HG03565 (cell line): Measurements from ENCODE around the gene TNFRSF1A.

Experiments used
- ATAC-seq: cut with Tn5 transposase; IDR thresholded peaks from one replicate; pipeline ENCODE4 v1.9.1; 2021; ENCODE audit warnings: mild to moderate bottlenecking, moderate library complexity; ENCODE audit not compliant: unreplicated experiment

The TNFRSF1A gene

GRCh38 chr12:6341417-6342139, at the start of gene TNFRSF1A:
TSS of gene TNFRSF1A (minus strand) at chr12:6342076. CDS start at chr12:6341814, 262 bp downstream.
- ATAC-seq: no peak

- ATAC-seq: no peak
These were observed 49.1 kb upstream of the TNFRSF1A start for GRCh38 chr12:6391013-6391412.

DNA sequence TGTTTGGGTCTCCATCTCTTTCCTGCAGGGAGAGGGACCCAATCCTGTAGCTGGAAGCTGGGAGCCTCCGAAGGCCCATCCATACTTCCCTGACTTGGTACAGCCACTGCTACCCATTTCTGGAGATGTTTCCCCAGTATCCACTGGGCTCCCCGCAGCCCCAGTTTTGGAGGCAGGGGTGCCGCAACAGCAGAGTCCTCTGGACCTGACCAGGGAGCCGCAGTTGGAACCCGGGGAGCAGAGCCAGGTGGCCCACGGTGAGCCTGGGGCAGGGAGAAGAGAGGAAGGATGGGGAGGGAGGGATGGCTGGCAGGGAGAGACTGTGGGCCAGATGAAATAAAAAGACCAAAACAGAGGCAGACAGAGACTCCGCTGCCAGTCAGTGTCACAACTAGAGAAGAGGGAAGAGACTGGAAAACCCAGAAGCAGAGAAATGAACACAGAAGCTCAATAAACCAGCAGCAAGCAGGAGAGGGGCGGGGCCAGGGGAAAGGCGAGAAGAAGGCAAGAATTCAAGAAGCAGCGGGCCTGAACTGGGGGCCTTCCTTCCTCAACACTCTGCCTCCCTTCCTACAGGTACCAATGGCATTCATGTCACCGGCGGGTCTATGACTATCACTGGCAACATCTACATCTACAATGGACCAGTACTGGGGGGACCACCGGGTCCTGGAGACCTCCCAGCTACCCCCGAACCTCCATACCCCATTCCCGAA, 48.4 kb upstream of the TNFRSF1A start:
- no peak for ATAC-seq

DNA sequence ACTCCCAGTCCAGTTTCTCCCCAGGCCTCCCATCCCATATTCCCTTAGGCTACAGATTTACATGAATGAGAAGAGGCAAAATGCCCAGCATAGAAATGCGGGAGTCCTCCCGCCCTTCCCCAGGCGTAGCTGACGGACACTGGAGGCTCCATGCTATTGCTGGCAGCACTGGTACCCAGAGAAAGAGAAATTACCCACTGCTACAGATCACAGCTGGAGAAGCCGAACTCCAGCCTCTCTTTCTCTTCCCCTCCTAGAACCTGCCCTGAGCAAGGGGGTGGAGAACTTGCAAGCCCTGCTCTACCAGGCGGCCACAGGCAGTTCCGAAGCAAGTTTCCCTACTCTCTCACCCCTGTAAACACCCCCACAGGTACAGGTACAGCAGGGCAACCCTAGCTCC, 45.7 kb upstream of the TNFRSF1A start:
- no peak for ATAC-seq

GRCh38 chr12:6386491-6386890, 44.6 kb upstream of the TNFRSF1A start:
- no peak for ATAC-seq

GRCh38 chr12:6386038-6386437, 44.2 kb upstream of the TNFRSF1A start:
- no peak for ATAC-seq

DNA sequence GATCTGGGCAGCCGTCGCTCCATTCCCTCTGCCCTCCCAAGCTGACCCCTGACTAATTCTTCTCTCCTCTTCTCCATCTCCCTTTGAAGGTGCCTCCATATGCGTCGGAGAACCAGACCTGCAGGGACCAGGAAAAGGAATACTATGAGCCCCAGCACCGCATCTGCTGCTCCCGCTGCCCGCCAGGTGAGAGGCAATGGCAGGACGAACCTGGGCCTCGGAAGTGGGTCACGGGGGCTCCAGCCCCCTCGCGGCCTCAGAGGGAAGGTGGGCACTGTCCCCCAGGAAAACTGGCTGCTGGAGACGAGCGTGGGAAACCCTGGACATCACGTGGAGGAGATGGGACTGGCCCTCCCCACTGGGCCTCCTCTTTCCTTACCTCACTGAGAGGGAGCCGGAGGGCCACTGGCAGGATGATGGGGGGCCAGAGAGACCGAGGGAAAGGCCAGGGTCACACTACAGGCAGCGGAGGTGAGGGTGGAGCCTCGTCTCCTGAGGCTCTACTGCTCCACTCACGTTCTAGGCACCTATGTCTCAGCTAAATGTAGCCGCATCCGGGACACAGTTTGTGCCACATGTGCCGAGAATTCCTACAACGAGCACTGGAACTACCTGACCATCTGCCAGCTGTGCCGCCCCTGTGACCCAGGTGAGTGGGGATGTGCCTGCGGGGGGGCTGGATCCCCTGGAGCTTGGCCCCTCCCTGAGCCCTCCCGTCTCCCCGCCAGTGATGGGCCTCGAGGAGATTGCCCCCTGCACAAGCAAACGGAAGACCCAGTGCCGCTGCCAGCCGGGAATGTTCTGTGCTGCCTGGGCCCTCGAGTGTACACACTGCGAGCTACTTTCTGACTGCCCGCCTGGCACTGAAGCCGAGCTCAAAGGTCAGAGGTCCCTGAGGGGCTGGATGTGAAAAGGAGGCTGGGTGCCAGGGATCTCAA, 42.9 kb upstream of the TNFRSF1A start:
- ATAC-seq: no peak

DNA sequence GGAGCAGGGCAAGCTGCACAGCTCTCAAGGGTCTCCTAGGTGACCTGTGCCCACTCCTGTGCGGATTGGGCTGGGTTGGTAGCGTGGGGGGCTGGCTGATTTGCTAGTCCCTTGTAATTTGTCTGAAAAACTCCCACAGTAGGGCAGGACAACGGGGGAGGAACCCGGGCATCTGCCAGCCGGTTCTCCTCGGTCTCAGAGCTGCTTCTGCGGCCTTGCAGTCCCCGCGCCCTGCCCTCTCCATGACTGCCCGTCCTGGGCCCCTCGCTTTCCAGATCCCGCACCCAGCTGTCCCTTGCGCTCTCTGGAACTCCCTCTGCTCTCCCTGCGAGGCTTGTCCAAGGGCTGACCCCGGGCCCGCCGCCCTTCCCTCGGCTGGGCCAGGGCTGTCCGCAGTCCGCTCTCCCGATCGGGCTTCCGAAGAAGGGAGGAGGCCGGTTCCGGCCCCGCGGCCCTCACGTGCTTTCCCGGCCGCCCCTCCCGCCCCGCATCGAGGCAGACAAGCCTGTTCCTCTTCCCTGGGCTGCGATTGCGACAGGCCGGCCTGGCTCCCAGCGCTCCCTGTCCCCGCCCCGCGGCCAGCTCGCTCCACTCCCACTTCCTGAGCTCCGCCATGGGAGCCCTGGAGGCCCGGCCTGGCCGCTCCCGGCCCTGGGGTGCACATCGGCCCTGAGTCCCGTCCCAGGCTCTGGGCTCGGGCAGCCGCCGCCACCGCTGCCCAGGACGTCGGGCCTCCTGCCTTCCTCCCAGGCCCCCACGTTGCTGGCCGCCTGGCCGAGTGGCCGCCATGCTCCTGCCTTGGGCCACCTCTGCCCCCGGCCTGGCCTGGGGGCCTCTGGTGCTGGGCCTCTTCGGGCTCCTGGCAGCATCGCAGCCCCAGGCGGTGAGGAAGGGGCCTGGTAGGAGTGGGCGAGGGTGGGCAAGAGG, 42.0 kb upstream of the TNFRSF1A start, which contains the start of gene LTBR:
LTBR (plus strand) TSS at position 591 of the 927 bp plus-strand sequence; CDS start at position 788, 197 bp downstream.
- ATAC-seq: no peak

DNA sequence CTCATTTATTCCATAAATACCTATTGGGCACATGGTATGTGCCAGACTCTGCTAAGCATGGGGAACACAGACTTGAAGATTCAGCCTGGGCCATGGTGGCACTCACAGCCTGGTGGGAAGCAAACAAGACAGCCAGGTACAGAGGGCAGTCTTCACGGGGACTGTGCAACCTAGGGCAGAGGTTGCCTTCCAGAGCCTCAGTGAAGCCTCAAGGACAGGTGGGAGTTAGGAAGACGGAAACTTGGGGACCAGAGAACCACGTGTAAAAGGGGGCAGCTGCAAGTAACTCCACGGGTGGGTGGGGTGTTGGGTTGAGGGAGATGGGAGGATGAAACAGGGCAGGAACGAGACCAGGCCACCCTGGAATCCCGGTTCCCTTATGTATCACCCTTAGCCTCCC, 41.1 kb upstream of the TNFRSF1A start:
- no peak for ATAC-seq

DNA sequence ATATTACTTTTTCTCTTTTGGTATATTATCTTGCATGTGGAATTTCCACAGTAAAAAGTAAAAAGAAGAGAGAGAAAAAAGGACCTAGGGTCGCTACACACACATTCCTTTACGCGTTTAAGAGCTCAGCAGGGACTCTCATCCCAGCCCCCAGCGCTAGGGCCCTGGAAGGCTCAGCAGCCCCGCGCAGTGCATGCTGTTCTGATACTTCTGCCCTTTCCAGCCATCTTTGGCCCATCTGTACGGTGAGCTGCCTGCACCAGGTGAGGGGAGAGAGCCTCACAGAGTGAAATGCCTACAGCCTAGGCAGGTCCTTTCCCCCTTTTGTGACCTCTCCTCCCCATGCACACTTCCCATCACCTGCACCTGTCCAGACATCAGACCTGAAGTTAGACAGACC, 40.5 kb upstream of the TNFRSF1A start:
- no peak for ATAC-seq

DNA sequence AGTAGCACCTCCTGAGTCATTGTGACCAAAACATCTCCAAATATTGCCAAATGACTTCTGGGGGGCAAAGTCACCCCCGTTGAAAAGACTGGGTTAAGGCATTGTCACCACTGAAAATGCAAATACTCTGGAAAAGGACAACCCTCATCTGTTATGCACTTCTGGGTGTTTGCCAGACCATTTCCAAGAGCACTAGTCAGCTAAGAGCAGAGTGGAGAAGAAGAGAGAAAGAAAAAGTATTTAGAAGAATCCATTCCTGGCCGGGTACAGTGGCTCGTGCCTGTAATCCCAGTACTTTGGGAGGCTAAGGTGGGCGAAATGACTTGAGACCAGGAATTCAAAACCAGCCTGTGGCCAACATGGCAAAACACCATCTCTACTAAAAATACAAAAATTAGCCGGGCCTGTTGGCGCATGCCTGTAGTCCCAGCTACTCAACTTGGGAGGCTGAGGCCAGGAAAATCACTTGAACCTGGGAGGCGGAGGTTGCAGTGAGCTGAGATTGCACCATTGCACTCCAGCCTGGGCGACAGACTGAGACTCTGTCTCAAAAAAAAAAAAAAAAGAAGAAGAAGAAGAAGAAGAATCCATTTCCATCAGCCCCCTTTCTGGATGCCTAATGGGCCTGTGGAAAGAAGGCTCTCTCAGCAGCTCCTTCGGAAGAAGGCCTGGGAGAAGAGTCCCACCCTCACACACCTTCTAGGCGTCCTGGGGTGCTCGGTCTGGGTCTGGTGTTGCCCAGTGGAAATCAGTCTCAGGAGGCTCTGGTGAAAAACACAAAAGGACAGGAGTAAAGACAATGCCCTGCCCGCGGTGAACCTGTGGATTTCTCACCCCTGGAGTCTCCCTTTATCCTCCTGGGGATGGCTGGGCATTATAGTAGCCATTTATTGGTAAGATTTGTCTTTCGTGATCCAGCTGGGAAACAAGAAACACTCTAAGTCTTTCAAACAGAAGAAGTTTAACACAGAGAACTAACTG, 38.6 kb upstream of the TNFRSF1A start:
- no peak for ATAC-seq

DNA sequence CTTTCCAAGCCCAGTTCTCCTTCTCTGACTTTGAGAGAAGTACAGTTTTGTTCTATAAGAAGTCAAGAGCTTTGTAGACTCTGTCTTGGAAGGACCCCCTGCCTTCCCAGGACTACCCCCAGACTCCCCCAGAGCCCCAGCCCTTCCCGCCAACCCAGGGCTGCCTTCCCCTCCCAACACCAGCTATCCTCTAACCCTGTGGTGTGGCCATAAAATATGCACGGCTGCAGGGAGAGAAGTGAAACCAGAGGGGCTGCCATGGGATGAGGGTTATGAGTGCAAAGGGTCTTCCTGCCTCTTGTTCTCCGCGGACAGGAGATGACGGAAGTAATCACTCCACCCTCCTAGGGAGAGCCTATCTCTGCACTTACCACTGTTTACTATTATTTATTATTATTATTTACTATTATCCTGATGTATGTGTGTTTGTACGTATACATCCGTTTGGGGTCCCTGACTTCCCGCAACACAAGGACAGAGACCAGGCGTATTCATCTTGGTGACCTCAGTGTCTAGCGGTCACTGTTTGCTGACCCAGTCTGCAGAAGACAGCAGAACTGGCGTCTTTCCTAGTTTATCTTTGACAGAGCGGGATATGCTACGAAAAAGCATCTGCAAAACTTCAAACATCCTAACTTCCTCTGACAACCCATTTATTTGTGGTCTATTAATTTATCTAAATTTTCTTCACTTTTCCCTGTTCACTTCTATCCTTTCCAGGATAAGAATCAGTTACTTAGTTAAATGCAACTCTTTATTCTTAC, 37.0 kb upstream of the TNFRSF1A start:
- ATAC-seq: no peak

DNA sequence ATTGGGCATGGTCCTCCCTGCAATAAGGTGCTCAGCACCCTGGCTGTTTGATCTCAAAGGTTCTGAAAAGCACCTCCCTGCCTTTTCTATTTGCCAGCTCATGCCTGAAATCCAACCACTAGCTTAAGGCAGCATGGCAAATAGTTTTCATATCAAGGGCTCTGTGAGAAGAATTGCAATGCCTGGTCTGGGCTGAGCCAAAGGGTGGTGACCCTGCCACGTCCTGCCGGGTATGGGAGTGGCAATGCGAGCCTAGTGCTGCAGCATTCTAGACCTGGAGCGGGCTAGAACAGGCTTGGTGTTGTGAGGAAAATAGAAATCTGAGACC, 35.8 kb upstream of the TNFRSF1A start:
- no peak for ATAC-seq

DNA sequence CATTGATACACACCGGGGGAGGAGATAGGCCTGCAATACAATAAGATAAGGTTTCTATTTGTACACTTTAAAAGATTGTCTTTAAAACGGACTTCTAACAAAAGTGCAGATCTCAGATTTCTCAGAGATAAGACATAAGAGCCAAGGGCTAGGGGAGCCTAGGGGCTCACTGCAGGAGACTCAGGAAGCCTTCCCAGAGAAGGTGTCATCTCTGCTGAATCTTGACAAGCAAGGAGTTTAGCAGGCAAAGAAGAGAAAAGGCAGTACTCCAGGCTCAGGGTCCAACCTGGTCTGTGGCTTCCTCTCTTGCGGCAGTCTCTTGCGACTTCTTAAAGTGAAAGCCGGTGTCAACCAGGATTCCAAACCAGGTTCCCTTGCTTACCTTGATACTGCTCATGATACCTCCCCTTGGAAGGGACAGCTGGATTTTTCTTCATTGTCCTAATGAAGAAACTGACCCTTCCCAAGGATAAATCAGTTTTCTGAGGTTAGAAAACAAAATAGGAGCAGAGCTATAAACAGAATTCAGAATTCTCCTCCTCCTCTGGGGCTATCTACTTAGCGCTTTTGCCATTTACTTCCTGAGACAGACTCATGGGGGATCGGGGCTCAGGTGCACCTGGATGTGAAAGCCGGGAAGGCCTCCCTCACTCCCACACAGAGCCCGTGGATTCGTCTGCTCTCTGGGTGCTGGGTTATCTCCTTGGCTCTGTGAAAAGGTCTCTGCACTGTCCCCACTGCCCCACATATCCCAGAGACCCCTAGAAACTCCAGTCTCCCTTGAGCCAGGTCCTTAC, 35.2 kb upstream of the TNFRSF1A start:
- no peak for ATAC-seq

- ATAC-seq: no peak
These were observed 34.4 kb upstream of the TNFRSF1A start for GRCh38 chr12:6376079-6376869.

- no peak for ATAC-seq
These were observed 33.6 kb upstream of the TNFRSF1A start, which contains the start of gene SCNN1A for GRCh38 chr12:6375269-6376078. TSS of gene SCNN1A (minus strand) at chr12:6375563. CDS start at chr12:6374783, 780 bp downstream.
